H7 (cell line): Measurements from ENCODE around the gene RADIL. TPM values are rescaled to one million over a fixed set of nuclear protein-coding genes. Genes with fewer than 3 reads are reported as not detected.

Source experiments
- DNase-seq: peaks from one replicate; pipeline ENCODE4 v3.0.0; 2012
- H3K27me3 ChIP-seq: 2 replicates; pipeline ENCODE4 v1.6.0; 2011; ENCODE audit warnings: mild to moderate bottlenecking, low read length; ENCODE audit not compliant: control insufficient read depth, insufficient read depth
- H3K36me3 ChIP-seq: replicated peaks from 2 replicates; pipeline ENCODE4 v1.5.1; 2011; ENCODE audit warnings: low read length; ENCODE audit not compliant: control insufficient read depth, insufficient read depth
- H3K4me3 ChIP-seq: 2 replicates; pipeline ENCODE4 v1.5.1; 2011; ENCODE audit warnings: low read depth, mild to moderate bottlenecking, control low read depth, low read length, moderate library complexity; ENCODE audit not compliant: insufficient read depth
- total RNA-seq: library from RNA; depleted of rRNA; stranded (reverse); fragments of >200 nt; shearing (Covaris generic); gene quantifications from 2 replicates; pipeline ENCODE4 v1.2.3, GENCODE V29; 2014

RADIL gene
- total RNA-seq, 1 experiment from 2014 or later, result 9.8 TPM

- Histone ChIP-seq H3K4me3 (no peak overlapping the region), H3K36me3 (no peaks in the 10 kb centered on the region), H3K27me3 (no peaks in the 10 kb centered on the region)
- DNase-seq, result peak; percentile 45
Measured at GRCh38 chr7:4819560-4820404, 63.7 kb downstream of the RADIL start.

GRCh38 chr7:4818000-4818794 lies 65.3 kb downstream of the RADIL start:
- H3K27me3 ChIP-seq, result no peaks in the 10 kb centered on the region
- no peak overlapping the region for H3K4me3 ChIP-seq
- DNase-seq, result peak; percentile 57
- H3K36me3 ChIP-seq, result no peaks in the 10 kb centered on the region; the same call in 1 of the 2 replicates

- DNase-seq, result peak; percentile 50
- Histone ChIP-seq H3K4me3 (no peak overlapping the region), H3K36me3 (no peaks in the 10 kb centered on the region; the same call in 1 of the 2 replicates), H3K27me3 (no peaks in the 10 kb centered on the region)
Measured at GRCh38 chr7:4817178-4817901, 66.2 kb downstream of the RADIL start.

- peak; percentile 63 for DNase-seq
- no peaks in the 10 kb centered on the region for H3K27me3 ChIP-seq
- no peak overlapping the region for H3K4me3 ChIP-seq
- H3K36me3 ChIP-seq, result no peaks in the 10 kb centered on the region; the same call in 1 of the 2 replicates
Measured at GRCh38 chr7:4816419-4817080, 67.0 kb downstream of the RADIL start.

- H3K27me3 ChIP-seq, result no peaks in the 10 kb centered on the region
- H3K36me3 ChIP-seq, result no peaks in the 10 kb centered on the region; the same call in 1 of the 2 replicates
- no peak overlapping the region for H3K4me3 ChIP-seq
- DNase-seq, result peak; percentile 87
Measured at GRCh38 chr7:4815609-4816418, 67.7 kb downstream of the RADIL start.

- no peak overlapping the region for H3K4me3 ChIP-seq
- no peaks in the 10 kb centered on the region; the same call in 1 of the 2 replicates for H3K36me3 ChIP-seq
- DNase-seq, result peak; percentile 49
- H3K27me3 ChIP-seq, result no peaks in the 10 kb centered on the region
Measured at GRCh38 chr7:4815121-4815520, 68.4 kb downstream of the RADIL start.

GRCh38 chr7:4814433-4814832 lies 69.1 kb downstream of the RADIL start:
- no peaks in the 10 kb centered on the region for H3K27me3 ChIP-seq

GRCh38 chr7:4809666-4810065 lies 73.8 kb downstream of the RADIL start:
- Histone ChIP-seq H3K36me3 (no peaks in the 10 kb centered on the region; the same call in 1 of the 2 replicates), H3K27me3 (peaks cover 10% of the 10 kb centered on the region; the same call in 1 of the 2 replicates), H3K4me3 (no peak overlapping the region)
- no peak for DNase-seq

More at GRCh38 chr7:4814433-4814832, 69.1 kb downstream of the RADIL start:
- DNase-seq, result peak; percentile 20
- no peaks in the 10 kb centered on the region; the same call in 1 of the 2 replicates for H3K36me3 ChIP-seq
- H3K4me3 ChIP-seq, result no peak overlapping the region

- Histone ChIP-seq H3K36me3 (no peaks in the 10 kb centered on the region; the same call in 1 of the 2 replicates), H3K27me3 (peaks cover 10% of the 10 kb centered on the region; the same call in 1 of the 2 replicates), H3K4me3 (no peak overlapping the region)
- DNase-seq, result peak; percentile 58
Measured at GRCh38 chr7:4809091-4809591, 74.4 kb downstream of the RADIL start.

GRCh38 chr7:4808565-4808964 lies 75.0 kb downstream of the RADIL start:
- no peak for DNase-seq
- Histone ChIP-seq H3K4me3 (no peak overlapping the region; the same call in 1 of the 2 replicates), H3K36me3 (no peaks in the 10 kb centered on the region; the same call in 1 of the 2 replicates), H3K27me3 (peaks cover 10% of the 10 kb centered on the region; the same call in 1 of the 2 replicates)

- DNase-seq, result peak; percentile 78
- Histone ChIP-seq H3K27me3 (peaks cover 10% of the 10 kb centered on the region; the same call in 1 of the 2 replicates), H3K4me3 (no peak overlapping the region), H3K36me3 (no peaks in the 10 kb centered on the region)
Measured at GRCh38 chr7:4808026-4808425, 75.5 kb downstream of the RADIL start.

- Histone ChIP-seq H3K27me3 (peaks cover 10% of the 10 kb centered on the region; the same call in 1 of the 2 replicates), H3K4me3 (no peak overlapping the region), H3K36me3 (no peaks in the 10 kb centered on the region)
- DNase-seq, result no peak
Measured at GRCh38 chr7:4807598-4808016, 75.9 kb downstream of the RADIL start.
